T-cell (primary cell): ENCODE measurements around the gene SH2D1B. TPM values are rescaled to one million over a fixed set of nuclear protein-coding genes. Genes with fewer than 3 reads are reported as not detected.

Experiments used
- ATAC-seq, 4 experiments: fragments of 200-7000 bp in 3 of 4; fragments of 150-1000 bp in 1 of 4; cut with Tn5 transposase; replicated peaks in 1 of 4; 1 replicate in 3 of 4; 2 replicates in 1 of 4; pipeline ENCODE4 v1.10.0; 2021; ENCODE audit warnings: moderate library complexity in 3 of 4, mild to moderate bottlenecking in 2 of 4, moderate number of reproducible peaks in 1 of 4
- CTCF ChIA-PET, 2 donors: fragments of 300-600 bp; sonication (Branson Sonifier 250); formaldehyde crosslinking; loops; one replicate each; lab custom pipeline; 2022; ENCODE audit warnings: antibody characterized with exemption in 2 of 2; lab: Charles Lee
- POLR2A ChIA-PET, 2 donors: fragments of 300-600 bp; sonication (Branson Sonifier 250); formaldehyde crosslinking; loops; one replicate each; lab custom pipeline; 2022; ENCODE audit warnings: antibody characterized with exemption in 2 of 2; lab: Charles Lee
- DNase-seq, 35 experiments: peaks; one replicate each; pipeline versions ENCODE4 v3.0.0 to v3.0.0-alpha.2; 2013 to 2023
- H3K27ac ChIP-seq: one replicate; pipeline ENCODE4 v1.5.1; 2013; ENCODE audit warnings: low read length
- H3K27me3 ChIP-seq, 2 experiments: replicated peaks in 1 of 2; 1 replicate in 1 of 2; 2 replicates in 1 of 2; pipeline versions ENCODE4 v1.6.1 to v1.7.0; 2013; ENCODE audit warnings: low read length in 1 of 2, mixed read lengths in 1 of 2; ENCODE audit not compliant: control insufficient read depth in 2 of 2, insufficient read depth in 2 of 2; ENCODE audit errors: extremely low read depth in 1 of 2
- H3K36me3 ChIP-seq, 2 donors: 1 replicate in 1 of 2; 2 replicates in 1 of 2; pipeline versions ENCODE4 v1.6.1 to v1.7.0; 2013; ENCODE audit warnings: low read length in 1 of 2; ENCODE audit not compliant: control insufficient read depth in 2 of 2, insufficient read depth in 1 of 2; ENCODE audit errors: extremely low read depth in 1 of 2
- H3K4me1 ChIP-seq, 2 experiments: 1 replicate in 1 of 2; 2 replicates in 1 of 2; pipeline versions ENCODE4 v1.6.1 to v1.7.0; 2013; ENCODE audit warnings: low read length in 2 of 2, mixed read lengths in 1 of 2; ENCODE audit not compliant: insufficient read depth in 2 of 2, control insufficient read depth in 1 of 2; ENCODE audit errors: extremely low read depth in 1 of 2
- H3K4me3 ChIP-seq, 2 donors: 1 replicate in 1 of 2; 2 replicates in 1 of 2; pipeline versions ENCODE4 v1.5.1 to v1.7.0; 2013; ENCODE audit warnings: mild to moderate bottlenecking in 2 of 2, low read length in 1 of 2, moderate library complexity in 1 of 2; ENCODE audit not compliant: control insufficient read depth in 1 of 2; ENCODE audit errors: extremely low read depth in 1 of 2
- H3K9me3 ChIP-seq: 2 replicates; pipeline ENCODE4 v1.7.0; 2013
- H3K27ac Mint-ChIP-seq, 2 donors: one replicate each; pipeline ENCODE4 v1.8.0; 2020 to 2021; ENCODE audit warnings: mild to moderate bottlenecking in 2 of 2, mixed read lengths in 2 of 2
- H3K27me3 Mint-ChIP-seq, 2 donors: one replicate each; pipeline ENCODE4 v1.8.0; 2021 to 2022; ENCODE audit warnings: mixed read lengths in 2 of 2
- H3K36me3 Mint-ChIP-seq: one replicate; pipeline ENCODE4 v1.8.0; 2021; ENCODE audit warnings: mixed read lengths
- H3K4me1 Mint-ChIP-seq, 3 donors: one replicate each; pipeline ENCODE4 v1.8.0; 2020 to 2022; ENCODE audit warnings: mixed read lengths in 3 of 3, mild to moderate bottlenecking in 1 of 3
- H3K4me3 Mint-ChIP-seq, 3 donors: one replicate each; pipeline ENCODE4 v1.8.0; 2020 to 2022; ENCODE audit warnings: mild to moderate bottlenecking in 3 of 3, mixed read lengths in 3 of 3, moderate library complexity in 3 of 3
- H3K9me3 Mint-ChIP-seq, 3 donors: one replicate each; pipeline ENCODE4 v1.8.0; 2020 to 2022; ENCODE audit warnings: mixed read lengths in 3 of 3
- WGBS: methylation state at CpG from one replicate; pipeline ENCODE4 v1.1.5; 2013; ENCODE audit warnings: missing lambda C conversion rate; ENCODE audit not compliant: insufficient coverage; 5-methylcytosine and 5-hydroxymethylcytosine counted together
- total RNA-seq, 35 experiments: library from RNA in 6 of 35; stranded (reverse) in 6 of 35; fragments of 120-200 nt in 1 of 35; gene quantifications; one replicate each; pipeline versions ENCODE4 v1.2.1 to v1.2.4 and lab custom pipeline; 2013 to 2026

The SH2D1B gene
- total RNA-seq, 5 donors from 2014 or later (not counting 1 experiment from before 2014, with no cell fraction given), result 0.20 to 1.5 (median 0.66) TPM

DNA sequence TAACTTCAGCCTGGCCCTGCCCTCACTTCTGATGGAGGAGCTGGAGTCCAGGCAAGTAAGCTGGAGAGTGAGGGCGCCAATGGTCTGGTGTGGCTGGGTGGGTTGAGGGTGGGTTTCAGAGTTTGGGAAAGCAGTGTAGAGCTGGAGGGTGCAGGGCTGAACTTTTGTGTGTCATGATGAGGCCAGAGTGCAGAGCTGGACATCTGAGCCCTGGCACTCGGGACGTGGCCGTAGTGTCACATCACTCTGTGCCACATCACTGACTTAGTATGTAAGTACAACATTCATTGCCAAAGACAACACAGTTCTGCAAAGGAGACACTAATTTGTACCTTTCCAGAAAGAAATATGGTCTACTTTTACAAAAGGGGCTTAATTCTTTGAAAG, 51.1 kb downstream of the SH2D1B start:
- no peak for ATAC-seq
- ChIA-PET CTCF (no interaction called here), POLR2A (no interaction called here)
- Histone ChIP-seq H3K4me3 (no peak overlapping the region), H3K9me3 (no peaks in the 10 kb centered on the region), H3K36me3 (no peaks in the 10 kb centered on the region), H3K4me1 (no peaks in the 10 kb centered on the region), H3K27ac (no peak overlapping the region), H3K27me3 (peaks cover 0 to 8% of the 10 kb centered on the region in 2 experiments)
- WGBS, result 88% methylated on average over 4 of the region's 4 CpGs
- DNase-seq, result no peak
- peaks cover 11 to 15% of the 10 kb centered on the region in 2 donors for H3K27me3 Mint-ChIP-seq
- H3K27ac Mint-ChIP-seq, result no peak overlapping the region
- H3K36me3 Mint-ChIP-seq, result no peaks in the 10 kb centered on the region
- H3K4me1 Mint-ChIP-seq, result no peaks in the 10 kb centered on the region
- no peaks in the 10 kb centered on the region for H3K9me3 Mint-ChIP-seq
- no peak overlapping the region for H3K4me3 Mint-ChIP-seq

DNA sequence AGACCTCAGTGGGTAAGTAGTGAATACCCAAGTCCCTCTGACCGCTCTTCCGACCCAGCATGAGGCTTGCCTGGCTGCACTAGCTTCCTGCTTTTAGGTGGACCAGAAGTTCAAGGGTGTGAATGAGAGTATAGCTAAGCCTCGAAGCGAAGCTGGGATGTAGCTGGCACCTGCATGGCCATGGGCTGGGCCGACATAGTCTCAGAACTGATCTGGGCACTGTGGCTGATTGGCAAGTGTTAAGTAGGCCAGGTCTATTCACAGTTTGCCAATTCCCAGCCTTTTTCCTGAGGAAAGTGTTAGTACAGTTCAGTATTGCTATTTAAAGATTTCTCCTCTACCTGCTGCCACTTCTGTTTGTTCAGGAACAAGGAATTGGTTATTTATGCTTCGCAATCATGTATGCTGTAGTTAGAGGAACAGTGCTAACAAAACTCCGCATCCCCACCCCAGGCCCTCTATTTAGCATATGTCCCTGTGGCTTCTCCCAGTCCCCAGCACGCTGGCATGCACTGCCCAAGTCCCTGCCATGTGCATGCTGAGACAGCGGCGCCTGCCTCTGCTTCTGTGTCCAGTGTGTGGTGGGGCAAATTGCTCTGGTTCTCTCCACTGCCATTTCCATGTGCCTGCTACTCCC, 51.6 kb downstream of the SH2D1B start:
- CTCF ChIA-PET, result no interaction called here
- ATAC-seq, result no peak

DNA sequence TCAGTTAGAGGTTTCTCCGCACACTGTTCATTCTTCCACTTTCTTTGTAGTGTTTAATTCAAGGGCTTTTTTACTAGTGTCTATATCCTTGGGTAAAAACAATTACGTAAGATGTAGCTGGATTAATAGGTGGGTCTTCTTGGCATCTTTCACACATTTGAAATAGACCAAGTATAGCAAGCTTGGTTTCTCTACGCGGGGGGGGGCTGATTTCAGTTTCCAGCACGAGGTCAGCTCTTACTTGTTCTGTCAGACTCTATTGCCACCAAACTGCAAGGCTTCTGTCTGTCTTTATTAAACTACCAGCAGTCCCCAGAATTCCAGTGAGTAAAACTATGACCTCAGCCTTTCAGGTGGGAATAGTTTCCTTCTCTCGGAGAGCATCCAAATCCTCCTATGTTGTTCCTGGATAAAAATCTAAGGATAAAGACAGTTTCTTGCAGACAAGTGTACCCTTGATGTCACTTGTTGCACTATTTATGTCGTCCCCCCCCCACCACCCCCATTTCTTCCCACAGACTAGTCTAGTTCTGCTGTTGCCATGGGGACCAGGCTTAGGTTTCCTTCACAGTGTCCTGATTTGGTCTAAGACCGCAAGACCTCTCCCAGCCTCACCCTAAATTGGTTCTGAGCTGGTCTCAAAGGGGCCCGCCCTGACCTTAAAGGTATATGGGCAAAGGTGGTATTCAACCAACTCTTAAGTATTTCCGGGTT, 52.3 kb downstream of the SH2D1B start:
- CTCF ChIA-PET, result interaction anchor here in 1 of 2 donors (0.7 kb wide), 1 partner anchor 348 kb away, joined by 3 read pairs; no protein-coding TSS in a partner anchor
- no peak overlapping the region for H3K27ac Mint-ChIP-seq

More for the DNA sequence above, 51.6 kb downstream of the SH2D1B start:
- peaks cover 0 to 8% of the 10 kb centered on the region in 2 experiments for H3K27me3 ChIP-seq
- H3K27ac Mint-ChIP-seq, result no peak overlapping the region
- H3K4me1 ChIP-seq, result no peaks in the 10 kb centered on the region
- H3K27ac ChIP-seq, result no peak overlapping the region
- no peaks in the 10 kb centered on the region for H3K9me3 ChIP-seq
- POLR2A ChIA-PET, result interaction anchor here in 1 of 2 donors (0.6 kb wide), 1 partner anchor 16 kb away, joined by 4 read pairs; no protein-coding TSS in a partner anchor
- 79% methylated on average over 4 of the region's 10 CpGs for WGBS
- no peaks in the 10 kb centered on the region for H3K36me3 ChIP-seq
- no peaks in the 10 kb centered on the region for H3K4me1 Mint-ChIP-seq
- DNase-seq, result no peak
- no peak overlapping the region for H3K4me3 Mint-ChIP-seq
- no peaks in the 10 kb centered on the region for H3K36me3 Mint-ChIP-seq
- no peak overlapping the region for H3K4me3 ChIP-seq
- peaks cover 11 to 15% of the 10 kb centered on the region in 2 donors for H3K27me3 Mint-ChIP-seq
- H3K9me3 Mint-ChIP-seq, result no peaks in the 10 kb centered on the region

GRCh38 chr1:162358928-162359327, 53.0 kb downstream of the SH2D1B start:
- WGBS, result no CpG with 5 or more reads among the region's 1 CpG
- ATAC-seq, result no peak
- no peaks in the 10 kb centered on the region for H3K36me3 ChIP-seq
- Mint-ChIP-seq H3K27ac (no peak overlapping the region), H3K4me1 (no peaks in the 10 kb centered on the region), H3K36me3 (no peaks in the 10 kb centered on the region), H3K9me3 (no peaks in the 10 kb centered on the region), H3K4me3 (no peak overlapping the region), H3K27me3 (peaks cover 11 to 14% of the 10 kb centered on the region in 2 donors)
- H3K27ac ChIP-seq, result no peak overlapping the region
- CTCF ChIA-PET, result interaction anchor here in 1 of 2 donors (0.7 kb wide), 1 partner anchor 347 kb away, joined by 3 read pairs; no protein-coding TSS in a partner anchor
- no peaks in the 10 kb centered on the region for H3K9me3 ChIP-seq
- H3K4me1 ChIP-seq, result no peaks in the 10 kb centered on the region
- POLR2A ChIA-PET, result no interaction called here
- no peak for DNase-seq
- H3K27me3 ChIP-seq, result peaks cover 0 to 2% of the 10 kb centered on the region in 2 experiments
- no peak overlapping the region for H3K4me3 ChIP-seq

More for the DNA sequence above, 52.3 kb downstream of the SH2D1B start:
- POLR2A ChIA-PET, result interaction anchor here in 1 of 2 donors (0.6 kb wide), 1 partner anchor 15 kb away, joined by 4 read pairs; no protein-coding TSS in a partner anchor
- Histone ChIP-seq H3K27me3 (peaks cover 0 to 4% of the 10 kb centered on the region in 2 experiments), H3K4me1 (no peaks in the 10 kb centered on the region), H3K36me3 (no peaks in the 10 kb centered on the region), H3K27ac (no peak overlapping the region), H3K4me3 (no peak overlapping the region), H3K9me3 (no peaks in the 10 kb centered on the region)
- Mint-ChIP-seq H3K36me3 (no peaks in the 10 kb centered on the region), H3K9me3 (no peaks in the 10 kb centered on the region), H3K4me3 (no peak overlapping the region), H3K4me1 (no peaks in the 10 kb centered on the region), H3K27me3 (peaks cover 11 to 15% of the 10 kb centered on the region in 2 donors)
- WGBS, result 69% methylated on average over 2 of the region's 10 CpGs
- no peak for ATAC-seq
- no peak for DNase-seq

DNA sequence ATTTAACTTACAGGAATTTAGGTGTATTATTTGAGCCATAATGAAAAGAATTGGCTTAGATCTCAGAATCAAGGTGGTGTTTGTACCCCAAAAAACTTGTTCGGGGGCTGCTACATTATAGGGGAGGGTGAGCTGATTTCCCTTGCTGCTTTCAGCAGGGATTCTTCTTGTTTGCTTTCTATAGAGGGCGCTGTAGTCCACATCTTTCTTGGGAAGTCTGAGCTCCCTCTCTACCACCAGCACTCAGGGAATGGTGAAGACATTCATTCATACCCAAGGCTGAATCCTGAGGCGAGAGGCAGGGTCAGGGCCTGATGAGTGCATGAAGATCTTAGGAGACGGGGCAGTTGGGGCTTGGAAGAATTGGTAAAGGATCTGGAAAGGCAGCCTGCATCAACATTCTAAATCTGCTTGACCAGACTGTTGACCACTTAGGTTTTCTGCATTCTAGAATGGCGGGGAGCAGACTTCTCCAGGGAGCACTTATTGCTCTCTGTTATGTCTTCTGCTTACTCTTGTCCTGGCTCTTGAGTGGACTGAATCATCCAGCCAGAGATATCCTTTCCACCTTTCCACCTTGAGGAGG, 54.2 kb downstream of the SH2D1B start:
- 82% methylated on average over 1 of the region's 5 CpGs for WGBS
- DNase-seq (peak in 1 of 35 experiments; percentile 12), ATAC-seq (no peak)
- Histone ChIP-seq H3K27me3 (peaks cover 0 to 3% of the 10 kb centered on the region in 2 experiments), H3K4me3 (no peak overlapping the region), H3K27ac (no peak overlapping the region), H3K36me3 (no peaks in the 10 kb centered on the region), H3K4me1 (no peaks in the 10 kb centered on the region), H3K9me3 (no peaks in the 10 kb centered on the region)
- H3K36me3 Mint-ChIP-seq, result no peaks in the 10 kb centered on the region
- no peaks in the 10 kb centered on the region for H3K4me1 Mint-ChIP-seq
- POLR2A ChIA-PET, result no interaction called here
- H3K9me3 Mint-ChIP-seq, result no peaks in the 10 kb centered on the region
- no peak overlapping the region for H3K4me3 Mint-ChIP-seq
- H3K27me3 Mint-ChIP-seq, result peaks cover 13 to 15% of the 10 kb centered on the region in 2 donors
- H3K27ac Mint-ChIP-seq, result no peak overlapping the region
- CTCF ChIA-PET, result interaction anchor here in 1 of 2 donors (0.5 kb wide), 1 partner anchor 133 kb away, joined by 4 read pairs; no protein-coding TSS in a partner anchor

DNA sequence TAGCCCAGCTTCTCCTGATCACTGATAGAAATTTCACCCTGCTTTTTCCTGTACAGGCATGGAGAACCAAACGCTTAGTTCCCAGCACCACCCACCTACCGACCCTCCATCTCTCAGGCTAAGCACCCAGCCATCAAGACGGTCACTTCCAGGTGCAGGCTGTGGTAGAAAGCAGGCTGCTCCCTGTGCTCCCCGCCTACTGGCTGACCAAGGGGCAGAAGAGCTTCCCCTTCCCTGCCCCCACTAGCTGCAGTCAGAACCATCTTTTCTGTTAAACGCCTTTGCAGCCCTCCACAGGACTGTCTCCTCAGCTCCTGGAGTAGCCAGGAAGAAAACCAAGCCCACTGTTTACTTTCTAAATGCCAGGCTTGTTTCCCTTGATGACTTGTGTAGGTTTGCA, 58.2 kb downstream of the SH2D1B start:
- Mint-ChIP-seq H3K27ac (no peak overlapping the region), H3K9me3 (no peaks in the 10 kb centered on the region), H3K4me3 (no peak overlapping the region), H3K4me1 (no peaks in the 10 kb centered on the region), H3K36me3 (no peaks in the 10 kb centered on the region), H3K27me3 (peaks cover 17 to 22% of the 10 kb centered on the region in 2 donors)
- Histone ChIP-seq H3K4me3 (no peak overlapping the region), H3K36me3 (no peaks in the 10 kb centered on the region), H3K27me3 (peaks cover 0 to 6% of the 10 kb centered on the region in 2 experiments), H3K4me1 (no peaks in the 10 kb centered on the region), H3K27ac (no peak overlapping the region), H3K9me3 (no peaks in the 10 kb centered on the region)
- ATAC-seq, result no peak
- ChIA-PET CTCF (no interaction called here), POLR2A (no interaction called here)
- DNase-seq, result no peak
- 65% methylated on average over 5 of the region's 5 CpGs for WGBS
